GM19452 (cell line): ENCODE measurements around the gene EFNA4.
"Not testable (repeated sequence)": the region's sequence is repeated elsewhere in the genome, so short reads cannot be mapped to it uniquely, and the experiment has no call there.

ENCODE experiments used
- ATAC-seq: cut with Tn5 transposase; IDR thresholded peaks from one replicate; pipeline ENCODE4 v1.9.1; 2021; ENCODE audit not compliant: unreplicated experiment

Gene EFNA4

GRCh38 chr1:155116113-155116764, 52.7 kb downstream of the EFNA4 start:
- ATAC-seq = no peak

GRCh38 chr1:155117610-155118009, 54.1 kb downstream of the EFNA4 start:
- no peak for ATAC-seq

GRCh38 chr1:155118090-155118489, 54.5 kb downstream of the EFNA4 start:
- ATAC-seq = not testable (repeated sequence)
